Peyer's patch (tissue), 4 donors: ENCODE measurements around the gene KLKB1. TPM values are rescaled to one million over a fixed set of nuclear protein-coding genes. Genes with fewer than 3 reads are reported as not detected.

Experiments used
- DNase-seq, 3 donors: peaks; one replicate each; pipeline ENCODE4 v3.0.0-alpha.2; 2017 to 2019
- H3K27ac ChIP-seq, 4 donors: fragments of 200-600 bp; sonication (generic); one replicate each; pipeline ENCODE4 v1.5.1; 2016 to 2019
- H3K27me3 ChIP-seq, 2 donors: fragments of 200-600 bp; sonication (generic); one replicate each; pipeline ENCODE4 v1.5.1; 2019
- H3K36me3 ChIP-seq, 3 donors: fragments of 200-600 bp; sonication (generic); one replicate each; pipeline ENCODE4 v1.5.1; 2016 to 2019
- H3K4me1 ChIP-seq, 4 donors: fragments of 200-600 bp; sonication (generic); one replicate each; pipeline ENCODE4 v1.5.1; 2016 to 2019
- H3K4me3 ChIP-seq, 4 donors: fragments of 200-600 bp; sonication (generic); 1 replicate in 3 of 4; 2 replicates in 1 of 4; pipeline ENCODE4 v1.5.1; 2016 to 2019; ENCODE audit warnings: mild to moderate bottlenecking in 1 of 4
- H3K9me3 ChIP-seq, 4 donors: fragments of 200-600 bp; sonication (generic); one replicate each; pipeline ENCODE4 v1.5.1; 2016 to 2019; ENCODE audit warnings: mild to moderate bottlenecking in 1 of 4
- CTCF ChIP-seq, 6 experiments: fragments of 450-650 bp in 4 of 6; fragments of 200-600 bp in 2 of 6; sonication (generic) in 1 of 6; IDR thresholded peaks; one replicate each; pipeline ENCODE4 v1.5.1; 2017 to 2019; ENCODE audit warnings: antibody characterized with exemption in 6 of 6, mild to moderate bottlenecking in 3 of 6, moderate library complexity in 1 of 6
- POLR2A ChIP-seq, 2 donors: fragments of 450-650 bp; IDR thresholded peaks; one replicate each; pipeline ENCODE4 v1.5.1; 2017; ENCODE audit warnings: antibody characterized with exemption in 2 of 2, mild to moderate bottlenecking in 2 of 2, moderate library complexity in 2 of 2
- total RNA-seq, 4 donors: library from RNA; depleted of rRNA; stranded (reverse); fragments of >200 nt; gene quantifications; one replicate each; pipeline ENCODE4 v1.1.0, GENCODE V29; 2016

KLKB1 gene
- total RNA-seq, 4 donors from 2014 or later: 4.5 to 8.6 (median 7.5) TPM; not detected in 1

GRCh38 chr4:186201535-186202230 is 25.6 kb upstream of the KLKB1 start:
- Histone ChIP-seq H3K4me3 (no peak overlapping the region), H3K9me3 (no peaks in the 10 kb centered on the region), H3K36me3 (peaks cover 0 to 11% (median 0%) of the 10 kb centered on the region in 3 donors), H3K27ac (no peak overlapping the region), H3K4me1 (no peaks in the 10 kb centered on the region), H3K27me3 (no peaks in the 10 kb centered on the region)
- TF ChIP-seq CTCF (IDR thresholded peaks at IDR 0.05) (peak; percentile 17 to 92 (median 72)), POLR2A (IDR thresholded peaks at IDR 0.05) (no peak)
- peak; percentile 35 to 86 (median 60) for DNase-seq

GRCh38 chr4:186202490-186203140 is 24.7 kb upstream of the KLKB1 start:
- H3K4me3 ChIP-seq: no peak overlapping the region
- H3K27ac ChIP-seq: no peak overlapping the region
- no peak for DNase-seq
- no peaks in the 10 kb centered on the region for H3K27me3 ChIP-seq
- TF ChIP-seq POLR2A (IDR thresholded peaks at IDR 0.05): no peak
- TF ChIP-seq CTCF (IDR thresholded peaks at IDR 0.05): no peak
- peaks cover 0 to 5% (median 0%) of the 10 kb centered on the region in 3 donors for H3K36me3 ChIP-seq
- no peaks in the 10 kb centered on the region for H3K9me3 ChIP-seq
- H3K4me1 ChIP-seq: no peaks in the 10 kb centered on the region

- Histone ChIP-seq H3K4me3 (no peak overlapping the region), H3K27ac (peak overlapping the region in 2 of 4 donors; percentile 28 to 80), H3K9me3 (no peaks in the 10 kb centered on the region), H3K36me3 (peaks cover 0 to 4% (median 0%) of the 10 kb centered on the region in 3 donors), H3K27me3 (no peaks in the 10 kb centered on the region), H3K4me1 (no peaks in the 10 kb centered on the region)
- no peak for DNase-seq
- TF ChIP-seq POLR2A (IDR thresholded peaks at IDR 0.05) (no peak), CTCF (IDR thresholded peaks at IDR 0.05) (no peak)
These were observed 23.9 kb upstream of the KLKB1 start for GRCh38 chr4:186203406-186203805.

GRCh38 chr4:186204103-186204559 is 23.2 kb upstream of the KLKB1 start:
- DNase-seq: peak in 2 of 3 donors; percentile 71 to 80
- Histone ChIP-seq H3K27me3 (no peaks in the 10 kb centered on the region), H3K27ac (peak overlapping the region in 2 of 4 donors; percentile 79 to 80), H3K4me1 (no peaks in the 10 kb centered on the region), H3K4me3 (peak overlapping the region in 2 of 4 donors; percentile 26 to 38), H3K36me3 (peaks cover 0 to 10% (median 0%) of the 10 kb centered on the region in 3 donors), H3K9me3 (peaks cover 0 to 2% (median 0%) of the 10 kb centered on the region in 4 donors)
- TF ChIP-seq CTCF (IDR thresholded peaks at IDR 0.05) (no peak), POLR2A (IDR thresholded peaks at IDR 0.05) (no peak)

- Histone ChIP-seq H3K4me1 (no peaks in the 10 kb centered on the region), H3K36me3 (peaks cover 0 to 15% (median 0%) of the 10 kb centered on the region in 3 donors), H3K27me3 (no peaks in the 10 kb centered on the region), H3K4me3 (peak overlapping the region in 2 of 4 donors; percentile 26 to 38), H3K9me3 (peaks cover 0 to 2% (median 0%) of the 10 kb centered on the region in 4 donors), H3K27ac (peak overlapping the region in 2 of 4 donors; percentile 79 to 80)
- DNase-seq: peak in 2 of 3 donors; percentile 73 to 76
- no peak for TF ChIP-seq POLR2A (IDR thresholded peaks at IDR 0.05)
- TF ChIP-seq CTCF (IDR thresholded peaks at IDR 0.05): peak in 1 of 6 experiments; percentile 17
These were observed 22.6 kb upstream of the KLKB1 start for GRCh38 chr4:186204686-186205085.
